AG08396 (cell line): Measurements from ENCODE around the gene KLRC3.
A peak's percentile ranks its signal among the peaks of the same experiment; 100 is the strongest.
"Not testable (repeated sequence)": the region's sequence is repeated elsewhere in the genome, so short reads cannot be mapped to it uniquely, and the experiment has no call there.

Source experiments
- DNase-seq: peaks from one replicate; pipeline ENCODE4 v3.0.0; 2012; ENCODE audit warnings: low spot score, mixed read lengths

Gene KLRC3

GRCh38 chr12:10369557-10370415 is 50.6 kb downstream of the KLRC3 start:
- DNase-seq = no peak

GRCh38 chr12:10368206-10369171 is 51.9 kb downstream of the KLRC3 start:
- no peak for DNase-seq

GRCh38 chr12:10367714-10368113 is 52.7 kb downstream of the KLRC3 start:
- DNase-seq = not testable (repeated sequence)

DNA sequence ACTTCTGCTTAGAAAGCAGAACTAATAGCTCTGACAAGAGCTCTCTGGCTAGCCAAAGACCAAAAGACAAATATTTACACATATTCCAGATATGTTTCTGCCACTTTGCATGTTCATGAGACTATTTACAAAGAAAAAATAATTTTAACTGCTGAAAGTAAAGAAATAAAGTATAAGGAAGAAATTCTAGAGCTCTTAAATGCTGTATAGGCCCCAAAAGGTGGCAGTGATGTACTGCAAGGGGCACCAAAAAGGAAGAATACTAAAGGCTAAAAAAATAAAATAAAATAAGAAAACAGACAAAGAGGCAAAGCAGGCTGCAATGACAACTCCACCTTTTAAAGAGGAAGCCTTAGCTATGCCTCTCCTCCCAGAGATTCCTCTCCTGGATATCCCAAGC is 53.5 kb downstream of the KLRC3 start:
- DNase-seq = no peak

DNA sequence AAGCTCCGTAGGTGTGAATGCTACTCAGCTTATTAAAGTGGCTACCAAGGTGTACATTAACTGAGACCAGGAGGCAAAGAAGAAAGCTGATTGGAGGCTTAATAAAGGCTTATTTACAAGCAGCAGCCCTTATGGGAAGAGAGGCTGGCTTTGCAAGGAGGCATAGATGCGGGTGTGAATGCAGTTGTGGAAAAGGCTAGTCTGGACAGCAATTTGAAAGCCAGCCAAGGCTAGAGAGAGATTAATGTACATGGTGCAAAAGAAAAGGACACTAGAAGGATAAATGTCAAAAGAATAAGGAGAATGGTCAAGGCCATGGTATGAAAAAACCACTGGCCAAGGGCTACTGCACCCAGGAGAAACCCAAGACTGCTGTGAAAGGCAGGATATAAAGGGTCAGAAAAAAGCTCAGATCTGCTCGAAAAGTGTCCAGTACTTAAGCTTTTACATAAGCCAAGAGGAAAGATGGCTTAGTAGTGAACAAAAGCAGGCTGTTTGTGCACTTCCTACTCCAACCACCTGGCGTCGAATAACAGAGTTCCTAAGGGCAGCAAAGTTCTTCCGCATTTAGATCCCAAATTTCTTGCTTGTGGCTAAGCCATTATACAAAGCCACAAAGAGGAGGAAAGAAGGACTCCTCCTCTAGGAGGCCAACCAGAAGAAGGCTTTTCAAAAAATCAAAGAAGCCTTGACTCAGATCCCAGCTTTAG is 54.5 kb downstream of the KLRC3 start:
- peak; percentile 7 for DNase-seq

GRCh38 chr12:10364815-10365622 is 55.4 kb downstream of the KLRC3 start:
- peak; percentile 67 for DNase-seq

DNA sequence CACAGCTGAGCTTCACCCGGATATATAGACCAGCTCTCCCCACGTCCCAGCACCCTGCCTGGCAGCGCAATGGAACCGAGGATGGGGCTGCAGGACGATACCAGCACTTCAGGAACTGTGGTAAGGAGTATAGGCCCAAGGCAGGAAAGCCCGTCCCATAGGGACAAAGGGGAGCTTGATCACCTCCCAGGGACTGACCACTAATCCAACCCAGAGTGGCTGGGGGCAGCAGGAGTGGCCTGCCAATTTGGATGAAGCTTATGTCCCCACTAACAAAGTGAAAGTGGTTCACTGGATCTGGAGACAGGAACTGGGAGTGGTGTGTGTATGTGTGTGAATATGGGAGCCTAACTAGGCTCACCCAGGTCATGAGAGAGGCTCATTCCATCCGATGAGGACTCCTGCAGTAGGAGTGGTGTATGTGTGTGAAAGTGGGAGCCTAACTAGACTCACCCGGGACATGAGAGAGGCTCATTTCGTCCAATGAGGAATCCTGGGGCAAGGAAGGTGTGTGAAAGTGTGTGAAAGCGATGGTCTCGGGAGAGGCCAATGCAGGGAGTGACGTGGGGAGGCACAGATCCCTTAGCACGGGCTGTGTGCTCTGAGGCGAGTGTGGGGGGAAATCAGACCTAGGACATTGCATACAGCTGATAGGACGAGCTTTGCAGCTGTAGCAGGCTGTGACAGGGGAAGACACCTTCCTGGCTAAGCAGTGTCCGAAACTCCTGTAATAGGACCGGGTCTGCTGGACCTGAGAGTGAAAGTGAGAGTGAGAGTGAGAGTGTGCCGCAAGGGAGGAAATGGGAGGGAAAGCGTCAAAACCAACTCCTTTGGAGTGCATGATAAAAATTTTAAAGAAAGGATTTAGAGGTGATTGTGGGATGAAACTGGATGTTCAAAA is 56.2 kb downstream of the KLRC3 start:
- DNase-seq = peak; percentile 17

- no peak for DNase-seq
Observed at GRCh38 chr12:10363658-10363913, 56.8 kb downstream of the KLRC3 start.

GRCh38 chr12:10362828-10363657 is 57.4 kb downstream of the KLRC3 start:
- no peak for DNase-seq

GRCh38 chr12:10362325-10362724 is 58.1 kb downstream of the KLRC3 start:
- no peak for DNase-seq
